Epidermal melanocyte (primary cell): ENCODE data around the gene FRS3.
"Not testable (repeated sequence)": the region's sequence is repeated elsewhere in the genome, so short reads cannot be mapped to it uniquely, and the experiment has no call there.

ENCODE experiments used
- DNase-seq: peaks from one replicate; pipeline ENCODE4 v3.0.0; 2011; ENCODE audit warnings: low spot score; ENCODE audit not compliant: insufficient read length

Gene FRS3

GRCh38 chr6:41779788-41780550 is at the start of gene FRS3:
FRS3 (minus strand) TSS chr6:41779900; CDS start chr6:41776987, 2,913 bp downstream.
- DNase-seq, result peak; percentile 94

- DNase-seq, result no peak
Measured at GRCh38 chr6:41826343-41827022, 46.8 kb upstream of the FRS3 start.

DNA sequence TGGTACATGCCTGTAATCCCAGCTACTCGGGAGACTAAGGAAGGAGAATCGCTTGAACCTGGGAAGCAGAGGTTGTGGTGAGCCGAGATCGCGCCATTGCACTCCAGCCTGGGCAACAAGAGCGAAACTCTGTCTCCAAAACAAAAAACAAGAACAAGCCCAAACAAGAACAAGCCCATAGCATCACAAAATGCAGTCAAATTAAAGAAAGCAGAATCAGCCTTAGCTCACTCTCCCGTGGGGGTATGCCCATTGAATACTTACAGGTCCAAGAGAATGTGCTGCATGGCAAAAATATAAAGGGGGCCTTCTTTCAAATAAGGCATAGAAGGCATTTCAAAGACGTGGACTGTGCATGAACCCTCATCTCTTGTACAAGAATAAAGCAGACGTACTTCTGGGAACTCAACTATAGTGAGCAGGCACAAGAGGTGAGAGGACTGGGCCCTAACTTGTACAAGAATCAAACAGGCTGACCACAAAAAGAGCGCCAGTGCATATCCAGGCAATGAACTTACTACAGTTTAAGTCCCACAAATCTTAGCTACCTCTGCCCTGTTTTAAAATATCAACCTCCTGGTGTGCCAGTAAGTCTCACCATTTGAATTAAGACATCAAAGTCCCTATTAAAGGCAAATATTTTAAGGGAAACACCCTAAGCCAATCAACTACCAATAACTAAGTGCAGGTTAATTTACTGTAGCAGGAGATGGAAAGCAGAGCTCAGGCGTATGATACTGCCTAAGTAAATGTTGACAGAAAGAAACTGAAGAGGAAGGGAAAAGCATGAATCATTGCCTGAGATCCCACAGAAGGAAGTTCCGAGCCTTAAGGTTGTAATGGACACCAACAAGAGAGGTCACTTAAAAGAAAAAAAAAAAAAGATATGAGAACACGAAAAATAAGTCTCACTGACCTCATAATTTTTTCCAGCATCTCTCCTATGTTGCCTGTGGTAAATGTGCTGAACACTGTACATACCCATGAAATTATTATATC is 45.2 kb upstream of the FRS3 start:
- DNase-seq, result no peak

- DNase-seq, result no peak
Measured at GRCh38 chr6:41823178-41823577, 43.5 kb upstream of the FRS3 start.

GRCh38 chr6:41822021-41822420 is 42.3 kb upstream of the FRS3 start:
- DNase-seq, result no peak

- DNase-seq, result no peak
Measured at GRCh38 chr6:41821266-41821665, 41.6 kb upstream of the FRS3 start.

GRCh38 chr6:41818271-41819054 is 38.8 kb upstream of the FRS3 start:
- no peak for DNase-seq

DNA sequence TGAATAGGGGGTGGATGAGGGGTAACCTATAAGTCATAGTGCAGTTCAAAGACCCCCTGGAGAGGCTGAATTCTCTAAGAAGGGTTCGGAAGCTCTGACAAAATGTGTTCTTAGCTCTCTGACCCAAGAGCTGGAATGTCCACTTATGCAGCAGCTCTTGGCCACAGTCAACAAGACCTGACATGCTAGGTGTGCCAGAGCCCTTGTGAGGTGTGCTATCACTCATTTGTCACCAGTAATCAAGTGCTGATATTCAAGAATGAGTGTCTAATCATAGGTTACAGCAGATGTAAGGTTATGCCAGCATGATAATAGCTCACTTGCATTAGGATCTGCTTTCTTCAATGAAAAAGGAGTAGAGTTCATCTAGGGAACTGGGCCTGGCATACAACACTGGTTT is 35.9 kb upstream of the FRS3 start:
- DNase-seq, result no peak

DNA sequence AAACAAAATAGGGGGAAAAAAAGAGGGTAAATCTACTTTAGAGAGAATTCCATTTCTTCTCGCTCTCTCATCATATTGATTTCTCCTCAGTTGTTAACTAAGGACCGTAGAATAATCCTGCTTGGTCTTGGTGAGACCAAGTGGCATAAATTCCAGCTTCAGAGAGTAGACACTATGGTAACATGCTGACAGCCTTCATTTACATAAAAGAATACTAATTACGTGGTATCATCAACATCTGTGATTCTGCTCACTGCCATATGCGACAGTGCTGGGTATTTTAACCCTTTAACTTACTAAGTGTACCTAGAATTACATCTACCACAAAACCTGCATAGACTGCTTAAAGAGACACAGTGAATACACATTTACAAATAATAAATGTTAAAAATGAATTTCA is 34.9 kb upstream of the FRS3 start:
- DNase-seq, result no peak

GRCh38 chr6:41813956-41814355 is 34.3 kb upstream of the FRS3 start:
- no peak for DNase-seq

GRCh38 chr6:41813469-41813868 is 33.8 kb upstream of the FRS3 start:
- DNase-seq, result no peak

GRCh38 chr6:41811946-41812345 is 32.2 kb upstream of the FRS3 start:
- DNase-seq, result not testable (repeated sequence)

DNA sequence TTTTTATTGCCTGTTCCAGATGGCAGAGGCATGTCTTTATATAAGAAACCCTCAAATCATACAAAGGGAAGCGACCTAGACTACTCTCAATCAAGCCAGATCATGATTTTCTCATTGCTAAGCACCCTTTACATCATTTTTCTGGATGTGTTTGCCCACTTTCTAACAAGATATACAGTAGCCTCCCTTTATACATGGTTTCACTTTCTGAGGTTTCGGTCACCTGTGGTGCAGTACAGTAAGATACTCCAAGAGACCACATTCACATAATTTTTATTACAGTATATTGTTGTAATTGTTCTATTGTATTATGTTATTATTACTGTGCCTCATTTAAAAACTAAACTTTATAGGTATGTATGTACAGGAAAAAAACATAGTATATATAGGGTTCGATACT is 31.4 kb upstream of the FRS3 start:
- no peak for DNase-seq

DNA sequence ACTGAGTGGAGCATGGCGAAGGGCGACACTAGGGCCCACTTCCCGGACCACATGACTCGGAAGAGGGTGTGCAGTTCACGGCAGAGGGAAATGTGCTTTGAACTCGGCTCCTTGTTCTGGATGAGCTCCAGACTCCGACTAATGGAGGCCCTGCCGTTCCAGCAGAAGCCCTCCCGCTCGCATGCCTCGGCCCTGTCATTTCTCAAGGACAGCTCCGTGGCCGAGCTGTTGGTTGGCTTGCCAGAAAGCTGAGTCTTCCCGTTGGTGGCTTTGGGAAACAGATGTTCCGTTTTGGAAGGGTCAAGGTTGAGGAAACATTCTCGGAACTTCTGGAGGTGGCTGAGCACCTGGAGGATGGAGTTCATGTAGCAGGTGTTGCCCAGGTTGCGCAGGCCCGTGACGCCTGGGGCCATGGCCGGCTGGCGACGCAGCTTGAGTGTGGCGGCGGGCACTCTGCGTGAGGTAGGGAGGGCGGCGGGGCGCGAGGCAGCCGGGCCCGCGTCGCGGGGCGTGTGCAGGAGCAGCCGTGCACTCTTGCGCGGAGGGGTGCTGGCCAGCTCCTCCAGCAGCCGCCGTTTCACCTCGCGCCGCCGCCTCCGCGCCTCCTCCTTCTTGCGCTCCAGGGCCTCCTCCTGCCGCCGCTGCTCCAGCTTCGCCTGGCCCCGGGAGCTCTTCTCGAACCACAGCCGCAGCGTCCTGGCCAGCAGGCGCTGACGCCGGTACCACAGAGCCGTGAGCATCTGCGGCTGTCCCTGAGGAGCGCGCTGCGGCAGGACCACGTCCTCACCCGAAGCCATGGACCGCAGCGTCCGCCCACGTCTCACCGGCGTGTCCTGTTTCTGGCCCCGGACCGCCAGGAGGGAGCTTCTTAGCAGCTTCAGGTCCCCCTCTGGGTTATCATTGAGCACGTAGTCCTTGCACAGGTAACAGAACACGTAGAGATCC is 26.4 kb upstream of the FRS3 start:
- no peak for DNase-seq

- DNase-seq, result no peak
Measured at GRCh38 chr6:41801380-41801779, 21.7 kb upstream of the FRS3 start.

DNA sequence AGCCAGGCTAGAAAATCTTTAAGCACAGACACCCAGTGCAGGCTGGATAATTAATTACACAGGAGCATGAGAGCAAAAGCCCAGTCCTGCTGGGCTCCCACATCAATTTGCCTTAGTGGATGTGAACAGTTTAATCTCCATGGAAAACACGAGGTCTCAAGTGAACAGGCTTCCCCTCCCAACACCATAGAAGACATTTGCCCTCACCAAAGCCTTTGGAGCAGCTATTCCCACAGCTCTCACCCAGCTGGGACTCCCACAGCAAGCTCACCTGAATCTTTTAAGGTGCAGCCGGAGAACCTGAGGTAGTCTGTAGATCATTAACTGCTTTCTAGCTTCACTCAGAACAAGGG is 19.8 kb upstream of the FRS3 start:
- DNase-seq, result no peak

DNA sequence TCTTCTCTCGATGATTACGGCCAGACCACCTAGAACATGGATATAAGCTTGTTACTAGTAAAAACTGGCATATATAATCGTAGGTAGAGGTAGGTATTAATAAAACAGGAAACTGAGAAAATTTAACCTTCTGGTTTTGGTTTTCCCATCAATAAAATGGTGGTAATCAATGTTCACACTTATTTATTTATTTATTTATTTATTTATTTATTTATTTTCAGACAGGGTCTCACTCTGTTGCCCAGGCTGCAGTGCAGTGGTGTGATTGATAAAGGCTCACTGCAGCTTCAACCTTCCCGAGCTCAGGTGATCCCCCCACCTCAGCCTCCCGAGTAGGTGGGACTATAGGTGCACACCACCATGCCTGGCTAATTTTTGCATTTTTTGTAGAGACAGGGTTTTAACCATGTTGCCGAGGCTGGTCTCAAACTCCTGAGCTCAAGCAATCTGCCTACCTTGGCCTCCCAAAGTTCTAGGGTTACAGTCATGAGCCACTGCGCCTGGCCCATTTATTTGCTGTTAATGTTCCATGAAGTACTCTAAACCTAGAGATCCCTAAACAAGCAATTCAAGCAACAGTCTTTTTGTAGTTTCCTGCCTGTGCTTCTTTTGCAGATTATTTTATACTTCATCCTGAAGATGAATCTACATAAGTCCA is 19.3 kb upstream of the FRS3 start:
- no peak for DNase-seq

- no peak for DNase-seq
Measured at GRCh38 chr6:41796474-41796873, 16.8 kb upstream of the FRS3 start.

- DNase-seq, result no peak
Measured at GRCh38 chr6:41791984-41792383, 12.3 kb upstream of the FRS3 start.
